Measurements from ENCODE around the gene WWOX.

Gene WWOX

DNA sequence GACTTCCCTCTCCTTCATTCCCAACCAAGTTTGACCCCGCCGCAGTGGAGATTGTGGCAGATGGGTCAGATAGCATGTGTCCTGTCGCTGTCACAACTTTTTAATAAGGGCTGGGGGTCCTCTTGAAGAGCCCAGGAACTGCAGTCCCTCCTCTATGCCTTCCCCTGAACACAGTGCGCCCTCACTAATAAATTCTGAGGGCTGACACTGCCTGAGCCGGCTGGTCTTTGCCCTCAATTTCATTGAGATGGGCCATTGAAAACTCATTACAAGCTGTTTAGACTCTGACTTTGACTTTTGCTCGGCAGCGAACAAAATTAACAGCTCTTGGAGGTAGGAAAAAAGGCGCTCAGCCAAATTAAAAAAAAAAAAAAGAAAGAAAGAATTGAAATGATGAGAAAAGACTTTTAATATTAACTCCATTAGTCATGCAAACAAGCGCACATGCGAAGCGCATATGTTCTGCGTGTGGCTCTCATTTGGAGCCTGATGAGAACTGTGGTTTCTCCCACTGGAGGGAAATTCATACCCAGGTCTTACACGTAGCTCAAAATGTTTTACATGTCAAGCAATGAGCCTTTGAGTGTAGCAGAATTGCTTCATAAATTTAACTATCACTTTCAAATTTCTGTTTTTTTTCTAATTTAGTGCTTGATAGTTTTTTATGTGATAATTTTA lies 704.7 kb downstream of the WWOX start:
- no peak for DNase-seq (ENCODE audit: low spot score)

GRCh38 chr16:78805556-78805955 lies 706.1 kb downstream of the WWOX start:
- no peak for DNase-seq (ENCODE audit: low spot score)

DNA sequence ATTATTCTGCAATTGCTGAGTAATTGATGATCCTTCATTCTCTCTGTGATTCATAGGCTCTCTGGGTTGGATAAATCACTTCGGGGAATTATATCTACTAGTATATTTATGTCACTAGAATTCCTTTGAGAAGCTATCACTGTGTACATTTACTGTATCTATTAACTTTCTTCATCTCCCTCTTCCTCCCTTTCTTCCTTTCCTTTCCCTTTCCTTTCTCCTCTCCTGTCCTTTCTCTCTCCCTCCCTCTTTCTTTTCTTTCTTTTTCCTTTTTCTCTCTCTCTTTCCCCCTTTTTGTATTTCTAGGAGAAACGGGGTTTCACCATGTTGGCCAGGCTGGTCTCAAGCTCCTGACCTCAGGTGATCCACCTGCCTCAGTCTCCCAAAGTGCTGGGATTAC lies 711.8 kb downstream of the WWOX start:
- DNase-seq (ENCODE audit: low spot score) = no peak

GRCh38 chr16:78812582-78812981 lies 713.1 kb downstream of the WWOX start:
- no peak for DNase-seq (ENCODE audit: low spot score)

GRCh38 chr16:78813661-78814311 lies 714.3 kb downstream of the WWOX start:
- DNase-seq (ENCODE audit: low spot score) = no peak

DNA sequence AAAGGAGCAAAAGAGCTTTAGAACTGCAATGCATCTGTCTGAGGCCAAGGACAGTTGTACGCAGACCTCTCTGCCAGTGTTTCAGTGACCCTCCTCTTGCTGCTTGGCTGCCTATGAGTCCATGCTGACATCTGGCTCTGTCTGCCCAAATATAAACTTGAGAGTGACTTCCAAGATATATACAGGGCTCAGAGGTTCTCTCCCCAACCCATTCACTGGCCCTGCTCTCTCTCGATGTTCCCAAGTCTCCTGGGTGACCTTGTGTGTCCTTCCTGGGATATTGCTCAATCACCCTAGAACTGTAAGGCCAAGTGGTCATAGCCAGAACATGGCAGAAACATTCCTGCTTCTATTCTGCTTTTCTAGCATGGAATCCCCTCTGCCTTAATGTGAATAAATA lies 716.3 kb downstream of the WWOX start:
- DNase-seq (ENCODE audit: low spot score) = no peak

DNA sequence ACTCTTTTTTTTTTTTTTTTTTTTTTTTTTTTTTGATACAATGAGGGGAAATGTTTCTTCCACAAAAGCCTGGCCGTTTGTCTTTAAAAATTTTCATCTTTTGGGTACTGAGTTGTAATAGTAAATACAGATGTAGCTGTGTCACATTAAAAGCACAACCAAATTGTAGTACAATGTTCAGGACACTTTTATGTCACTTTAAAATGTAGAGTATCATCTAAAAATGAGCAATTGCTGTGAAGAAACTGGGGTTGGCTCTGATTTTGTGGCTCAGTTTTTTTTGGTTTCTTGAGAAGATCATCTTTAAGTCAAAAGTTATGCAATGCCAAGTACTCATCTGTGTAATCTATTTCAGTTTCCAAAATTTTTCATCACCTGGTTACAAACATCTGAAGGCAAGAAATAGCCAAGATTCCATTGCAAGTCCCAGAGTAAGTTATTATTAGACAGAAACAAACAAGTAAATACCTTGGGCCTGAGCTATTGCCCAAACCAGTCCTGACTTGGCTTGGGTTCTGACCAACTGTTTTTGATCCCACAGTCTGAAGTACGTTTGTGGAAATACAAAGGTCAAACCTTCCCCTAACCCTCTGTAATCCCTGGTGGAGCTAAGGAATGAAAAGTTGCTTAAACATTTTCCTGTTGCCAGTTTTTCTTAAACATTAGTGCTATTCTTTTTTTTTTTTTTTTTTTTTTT lies 717.2 kb downstream of the WWOX start:
- DNase-seq (ENCODE audit: low spot score) = no peak

DNA sequence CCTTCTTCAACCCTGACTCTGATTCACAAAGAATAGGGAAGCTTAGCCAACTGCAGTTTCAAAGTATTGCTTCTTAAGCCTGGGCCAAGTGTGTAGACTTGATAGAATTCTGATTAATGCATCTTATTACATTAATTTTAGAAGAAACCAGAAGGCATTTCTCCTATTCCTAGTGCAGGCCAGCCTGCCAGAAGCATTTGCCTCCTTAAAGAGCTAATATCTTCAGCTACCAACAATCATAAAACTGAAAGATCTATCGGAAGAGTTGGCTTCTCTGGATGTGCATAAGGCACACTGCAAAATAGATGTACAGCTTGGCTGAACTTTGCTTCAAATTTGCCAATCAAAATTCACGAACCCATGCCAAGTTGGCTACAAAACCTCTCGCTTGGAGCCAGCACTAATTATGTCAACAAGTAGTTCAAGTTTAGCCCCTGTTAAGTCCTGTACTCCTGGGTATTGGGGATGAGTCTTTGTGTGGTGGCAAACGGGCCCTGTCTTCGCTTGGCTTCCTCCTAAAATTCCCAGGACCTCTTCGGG lies 717.8 kb downstream of the WWOX start:
- no peak for DNase-seq (ENCODE audit: low spot score)

DNA sequence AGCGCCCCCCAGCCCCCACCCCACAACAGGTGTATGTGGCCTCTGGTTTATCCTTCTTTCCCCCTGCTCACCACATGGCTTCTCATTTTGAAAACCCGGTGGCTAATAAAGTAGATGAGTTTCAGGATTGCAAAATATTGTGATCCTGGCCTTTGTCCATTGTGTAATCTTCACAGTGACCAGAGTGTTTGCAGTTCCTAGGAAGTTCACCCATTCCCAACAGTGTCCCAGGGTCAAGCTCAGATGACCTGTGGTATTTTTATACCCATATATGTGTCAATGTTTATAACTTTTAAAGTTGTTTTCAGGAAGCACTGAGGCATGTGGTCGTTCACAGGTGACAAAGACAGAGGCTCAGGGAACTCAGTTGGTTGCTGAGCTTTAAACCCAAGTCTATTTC lies 721.9 kb downstream of the WWOX start:
- DNase-seq (ENCODE audit: low spot score) = no peak

DNA sequence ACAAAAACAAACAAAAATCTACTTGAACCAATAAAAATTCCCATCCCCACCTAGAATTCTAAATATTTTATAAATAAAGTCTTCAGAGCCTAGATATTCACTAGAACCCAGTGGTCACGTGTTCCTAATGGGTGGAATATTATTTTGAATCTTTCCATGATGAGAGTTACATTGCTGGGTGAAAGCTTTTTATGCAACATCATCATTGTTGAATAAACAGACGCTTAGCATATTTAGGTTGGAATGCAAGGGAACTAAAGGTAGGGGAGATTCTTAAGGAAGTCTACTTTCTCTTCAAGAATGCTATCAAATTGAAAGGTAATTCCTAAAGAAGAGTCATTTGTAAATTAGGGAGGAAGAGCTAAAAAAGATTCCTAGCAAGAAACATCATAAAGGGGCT lies 723.1 kb downstream of the WWOX start:
- DNase-seq (ENCODE audit: low spot score) = no peak

DNA sequence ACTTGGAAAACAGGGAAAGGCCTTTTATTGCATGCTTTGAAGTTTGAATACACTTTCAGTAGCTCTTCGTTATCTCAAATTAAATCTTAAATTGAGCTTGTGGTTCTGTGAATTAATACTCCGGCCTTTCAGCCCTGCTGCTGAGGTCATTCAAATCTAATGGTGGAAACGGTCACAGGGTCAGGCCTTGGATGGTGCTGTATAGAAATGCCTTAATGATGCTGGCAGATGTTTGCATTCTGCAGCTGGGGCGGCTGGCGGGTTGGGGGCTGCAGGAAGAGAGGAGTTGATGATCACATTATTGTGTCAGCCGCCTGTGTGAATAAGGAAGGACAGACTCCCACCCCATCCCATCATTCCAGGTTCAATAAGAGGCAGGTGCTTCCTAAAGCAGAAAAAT lies 723.6 kb downstream of the WWOX start:
- no peak for DNase-seq (ENCODE audit: low spot score)

- DNase-seq (ENCODE audit: low spot score) = no peak
These were observed 729.8 kb downstream of the WWOX start for GRCh38 chr16:78829280-78829679.

GRCh38 chr16:78830599-78830998 lies 731.1 kb downstream of the WWOX start:
- DNase-seq (ENCODE audit: low spot score) = no peak

DNA sequence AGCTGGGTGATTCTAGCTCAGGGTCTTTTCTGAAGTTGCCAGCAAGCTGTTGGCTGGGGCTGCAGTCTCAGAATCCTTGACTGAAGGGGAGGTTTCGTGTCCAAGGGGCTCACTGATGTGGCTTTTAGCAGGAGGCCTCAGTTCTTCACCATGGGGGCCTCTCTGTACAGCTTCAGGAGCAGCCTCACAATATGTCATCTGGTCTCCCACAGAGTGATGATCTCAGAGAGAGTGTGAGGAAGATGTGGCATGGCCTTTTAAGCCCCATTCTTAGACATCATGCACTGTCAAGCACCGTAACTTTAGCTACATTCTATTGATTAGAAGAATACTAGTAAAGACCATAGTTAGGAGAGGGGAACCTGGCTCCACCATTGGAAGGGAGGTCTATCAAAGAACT lies 732.6 kb downstream of the WWOX start:
- DNase-seq (ENCODE audit: low spot score) = no peak

- DNase-seq (ENCODE audit: low spot score) = no peak
These were observed 737.5 kb downstream of the WWOX start for GRCh38 chr16:78836802-78837491.

DNA sequence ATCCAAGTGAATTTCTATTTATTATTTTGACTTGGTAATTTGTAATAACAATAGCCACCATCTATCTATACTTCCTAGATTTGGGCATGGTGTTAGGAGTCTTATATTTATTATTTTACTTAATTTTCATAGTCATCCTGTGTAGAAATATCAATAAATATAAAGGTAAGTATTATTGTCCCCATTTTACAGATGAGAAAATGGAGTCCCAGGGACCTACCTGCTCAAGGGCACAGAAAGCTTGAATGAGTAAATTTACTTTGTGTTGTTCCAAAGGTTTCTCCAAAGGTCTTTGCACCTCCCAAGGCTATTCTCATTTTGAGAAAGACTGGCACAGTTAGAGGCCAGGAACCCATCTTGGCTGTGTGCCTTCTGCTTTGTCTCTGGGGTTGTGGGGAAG lies 738.3 kb downstream of the WWOX start:
- DNase-seq (ENCODE audit: low spot score) = no peak

DNA sequence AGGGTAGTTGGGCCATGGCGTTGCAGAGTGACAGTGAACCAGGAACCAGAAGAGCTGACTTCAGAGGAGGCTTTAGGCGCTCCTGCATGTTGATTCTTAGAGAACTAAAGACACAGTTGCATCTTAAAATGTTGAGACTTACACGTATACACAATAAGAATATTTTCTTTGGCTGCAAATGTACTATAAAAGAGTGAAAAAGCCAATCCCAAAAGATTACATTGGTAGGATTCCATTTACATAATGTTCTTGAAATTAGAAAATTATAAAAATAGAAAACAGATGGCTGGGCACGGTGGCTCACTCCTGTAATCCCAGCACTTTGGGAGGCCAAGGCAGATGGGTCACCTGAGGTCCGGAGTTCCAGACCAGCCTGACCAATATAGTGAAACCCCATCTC lies 738.8 kb downstream of the WWOX start:
- DNase-seq (ENCODE audit: low spot score) = no peak

- DNase-seq (ENCODE audit: low spot score) = no peak
These were observed 743.5 kb downstream of the WWOX start for GRCh38 chr16:78842950-78843349.

- no peak for DNase-seq (ENCODE audit: low spot score)
These were observed 744.5 kb downstream of the WWOX start for GRCh38 chr16:78843978-78844377.

GRCh38 chr16:78844682-78845081 lies 745.2 kb downstream of the WWOX start:
- no peak for DNase-seq (ENCODE audit: low spot score)

- DNase-seq (ENCODE audit: low spot score) = no peak
These were observed 751.8 kb downstream of the WWOX start for GRCh38 chr16:78851266-78851665.

DNA sequence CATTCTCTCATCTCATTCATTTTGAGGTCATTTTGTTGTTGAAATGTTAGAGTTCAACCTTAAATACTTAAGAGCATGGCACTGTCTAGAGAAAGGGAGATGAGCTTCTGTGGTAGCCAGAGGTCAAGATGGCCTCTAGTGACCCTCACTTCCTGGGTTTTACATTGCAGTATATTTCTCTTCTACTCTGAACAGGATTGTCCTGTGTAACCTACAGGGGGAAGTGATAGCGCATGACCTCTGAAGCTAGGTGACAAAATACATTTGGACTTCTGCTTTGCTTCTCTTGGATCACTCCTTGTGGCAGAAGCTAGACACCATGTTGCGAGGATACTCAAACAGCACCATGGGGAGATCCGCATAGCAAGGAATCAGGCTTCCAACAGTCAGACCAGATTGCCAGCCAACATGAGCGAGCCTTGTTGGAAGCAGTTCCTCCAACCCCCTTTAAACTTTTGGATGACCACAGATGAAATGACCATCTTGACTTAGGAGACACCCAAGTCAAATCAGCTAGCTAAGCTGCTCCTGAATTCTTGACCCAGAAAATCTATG lies 752.7 kb downstream of the WWOX start:
- DNase-seq (ENCODE audit: low spot score) = no peak

Data from RKO (cell line).